Nephron progenitor cell (in vitro differentiated cells): ENCODE measurements around the gene LRIT2.

Experiments
- DNase-seq: peaks from one replicate; pipeline ENCODE4 v3.0.0; 2021
- H3K27ac Mint-ChIP-seq: 2 replicates; pipeline ENCODE4 v1.8.0; 2021; ENCODE audit warnings: mild to moderate bottlenecking, moderate library complexity, mixed read lengths
- H3K27me3 Mint-ChIP-seq: 2 replicates; pipeline ENCODE4 v1.8.0; 2021; ENCODE audit warnings: mild to moderate bottlenecking, low read depth, mixed read lengths; ENCODE audit not compliant: poor library complexity
- H3K36me3 Mint-ChIP-seq: 2 replicates; pipeline ENCODE4 v1.8.0; 2021; ENCODE audit warnings: low read depth, mixed read lengths
- H3K4me1 Mint-ChIP-seq: 2 replicates; pipeline ENCODE4 v1.8.0; 2021; ENCODE audit warnings: mixed read lengths
- H3K4me3 Mint-ChIP-seq: 2 replicates; pipeline ENCODE4 v1.8.0; 2021; ENCODE audit warnings: mild to moderate bottlenecking, moderate library complexity, mixed read lengths
- H3K9me3 Mint-ChIP-seq: 2 replicates; pipeline ENCODE4 v1.8.0; 2021; ENCODE audit warnings: mild to moderate bottlenecking, moderate library complexity, mixed read lengths
- CTCF ChIP-seq: fragments of 200-600 bp; sonication (generic); IDR thresholded peaks from 2 replicates; pipeline ENCODE4 v1.5.0; 2021; ENCODE audit warnings: antibody characterized with exemption

LRIT2 gene

GRCh38 chr10:84179059-84179710 lies 46.2 kb downstream of the LRIT2 start:
- Mint-ChIP-seq H3K27ac (no peak overlapping the region), H3K36me3 (no peaks in the 10 kb centered on the region), H3K4me3 (no peak overlapping the region), H3K9me3 (peaks cover 4% of the 10 kb centered on the region), H3K4me1 (peaks cover 5% of the 10 kb centered on the region), H3K27me3 (no peaks in the 10 kb centered on the region)
- TF ChIP-seq CTCF, result no peak
- DNase-seq, result no peak

GRCh38 chr10:84178160-84178609 lies 47.2 kb downstream of the LRIT2 start:
- no peak overlapping the region for H3K27ac Mint-ChIP-seq
- peaks cover 4% of the 10 kb centered on the region for H3K9me3 Mint-ChIP-seq
- H3K36me3 Mint-ChIP-seq, result no peaks in the 10 kb centered on the region
- no peak overlapping the region for H3K4me3 Mint-ChIP-seq
- peaks cover 5% of the 10 kb centered on the region for H3K4me1 Mint-ChIP-seq
- H3K27me3 Mint-ChIP-seq, result no peaks in the 10 kb centered on the region
- no peak for TF ChIP-seq CTCF
- no peak for DNase-seq

- Mint-ChIP-seq H3K27me3 (no peaks in the 10 kb centered on the region), H3K4me1 (peaks cover 5% of the 10 kb centered on the region), H3K9me3 (peaks cover 4% of the 10 kb centered on the region), H3K4me3 (no peak overlapping the region), H3K36me3 (no peaks in the 10 kb centered on the region), H3K27ac (no peak overlapping the region)
- TF ChIP-seq CTCF, result no peak
- DNase-seq, result no peak
Observed at GRCh38 chr10:84177541-84178141, 47.7 kb downstream of the LRIT2 start.

- H3K36me3 Mint-ChIP-seq, result no peaks in the 10 kb centered on the region
- TF ChIP-seq CTCF, result no peak
- DNase-seq, result no peak
- H3K9me3 Mint-ChIP-seq, result peaks cover 4% of the 10 kb centered on the region
- H3K27ac Mint-ChIP-seq, result peak overlapping the region; percentile 8
- no peak overlapping the region for H3K4me3 Mint-ChIP-seq
- H3K27me3 Mint-ChIP-seq, result no peaks in the 10 kb centered on the region
- H3K4me1 Mint-ChIP-seq, result peaks cover 6% of the 10 kb centered on the region
Observed at GRCh38 chr10:84176836-84177474, 48.4 kb downstream of the LRIT2 start.

- peaks cover under 1% of the 10 kb centered on the region for H3K27me3 Mint-ChIP-seq
- no peak for TF ChIP-seq CTCF
- peaks cover 2% of the 10 kb centered on the region for H3K9me3 Mint-ChIP-seq
- H3K4me3 Mint-ChIP-seq, result no peak overlapping the region
- no peak for DNase-seq
- no peak overlapping the region for H3K27ac Mint-ChIP-seq
- H3K4me1 Mint-ChIP-seq, result peaks cover 12% of the 10 kb centered on the region
- H3K36me3 Mint-ChIP-seq, result no peaks in the 10 kb centered on the region
Observed at GRCh38 chr10:84176351-84176750, 49.0 kb downstream of the LRIT2 start.
